Suppressor macrophage (primary cell): ENCODE measurements around the gene TRIP13.
A peak's percentile ranks its signal among the peaks of the same experiment; 100 is the strongest.
"Not testable (repeated sequence)": the region's sequence is repeated elsewhere in the genome, so short reads cannot be mapped to it uniquely, and the experiment has no call there.

ENCODE experiments used
- DNase-seq, 4 experiments: peaks; one replicate each; pipeline ENCODE4 v3.0.0-alpha.2; 2020 to 2022

TRIP13 gene

DNA sequence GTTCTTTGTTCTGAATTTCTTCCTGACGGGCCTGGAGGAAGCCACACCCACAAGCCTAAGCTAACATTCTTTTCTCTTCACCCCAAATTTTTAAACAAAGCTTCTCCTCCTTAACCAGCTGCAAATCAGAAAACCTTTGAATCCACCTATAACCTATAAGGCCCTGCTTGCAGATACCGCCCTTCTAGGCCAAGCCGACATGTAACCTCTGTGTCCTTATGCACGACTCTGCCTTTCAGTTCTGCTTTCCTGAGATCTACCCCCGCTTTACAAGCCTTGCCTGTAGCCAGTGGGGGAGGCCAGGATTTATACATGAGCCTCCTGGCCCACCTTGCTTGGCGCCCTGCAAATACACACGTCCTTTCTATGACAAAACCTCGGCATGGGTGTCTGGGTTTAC, 19.4 kb upstream of the TRIP13 start:
- DNase-seq = no peak

DNA sequence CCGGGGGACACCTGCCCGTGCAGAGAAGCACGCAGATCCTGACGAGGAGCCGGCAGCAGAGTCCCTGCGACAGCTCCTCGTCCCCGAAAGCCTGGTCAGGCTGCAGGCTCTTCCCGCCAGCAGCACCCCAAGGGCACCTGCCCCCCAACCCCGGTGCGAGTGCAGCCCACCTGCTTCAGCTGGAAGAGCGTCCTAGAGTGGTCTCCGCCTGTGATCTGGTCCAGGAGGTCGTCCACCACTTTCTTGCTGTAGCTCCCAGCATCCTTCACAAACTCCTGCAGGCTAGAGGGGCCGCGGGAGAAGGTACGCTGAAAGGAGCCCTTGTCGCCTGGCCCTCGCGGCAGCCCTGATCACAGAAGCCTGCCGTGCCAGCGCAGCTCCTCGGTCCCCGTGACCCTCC, 16.8 kb upstream of the TRIP13 start:
- no peak for DNase-seq

DNA sequence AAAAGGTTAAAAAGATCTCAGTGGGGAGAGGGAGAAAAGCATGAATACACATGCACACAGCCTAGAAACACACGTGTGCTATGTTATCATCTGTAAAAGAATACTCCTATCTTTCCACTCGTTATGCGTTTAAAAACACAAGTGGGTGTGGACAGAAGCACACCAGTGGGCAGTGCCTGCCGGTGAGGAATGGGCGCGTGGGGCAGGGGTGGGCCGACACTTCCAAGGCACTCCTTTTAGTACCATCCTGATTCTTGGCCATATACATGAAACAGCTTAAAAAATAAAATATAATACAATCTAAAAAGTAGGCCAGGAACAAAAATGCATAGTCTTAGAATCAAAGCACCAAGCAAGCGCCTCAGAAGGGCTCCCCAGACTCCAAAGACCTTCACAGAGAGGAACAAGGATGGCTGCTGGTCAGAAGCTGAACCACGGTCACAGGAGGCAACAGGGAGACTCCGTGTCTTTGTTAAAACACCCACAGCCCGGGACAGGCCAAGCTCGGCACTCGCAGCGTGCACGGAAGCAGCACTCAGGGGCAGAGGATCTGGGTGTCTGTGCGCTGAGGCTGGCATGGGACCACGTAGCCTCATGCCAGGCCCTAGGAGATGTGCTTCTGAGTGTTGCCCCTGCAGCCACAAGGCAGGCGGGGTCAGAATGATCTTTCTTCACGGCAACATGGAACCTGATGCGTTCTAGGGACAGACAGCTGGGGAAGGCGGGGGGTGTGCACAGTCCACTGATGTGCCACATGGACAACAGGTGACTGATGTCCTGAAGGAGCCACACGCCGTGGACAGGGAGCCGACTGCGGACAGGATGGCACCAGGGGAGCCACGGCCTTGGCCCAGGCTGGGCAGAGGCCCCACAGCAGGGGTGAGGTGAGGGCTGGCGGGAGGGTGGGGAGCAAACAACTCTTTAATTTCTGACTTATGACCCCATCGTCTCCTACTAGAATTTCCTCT, 16.0 kb upstream of the TRIP13 start:
- DNase-seq = no peak

DNA sequence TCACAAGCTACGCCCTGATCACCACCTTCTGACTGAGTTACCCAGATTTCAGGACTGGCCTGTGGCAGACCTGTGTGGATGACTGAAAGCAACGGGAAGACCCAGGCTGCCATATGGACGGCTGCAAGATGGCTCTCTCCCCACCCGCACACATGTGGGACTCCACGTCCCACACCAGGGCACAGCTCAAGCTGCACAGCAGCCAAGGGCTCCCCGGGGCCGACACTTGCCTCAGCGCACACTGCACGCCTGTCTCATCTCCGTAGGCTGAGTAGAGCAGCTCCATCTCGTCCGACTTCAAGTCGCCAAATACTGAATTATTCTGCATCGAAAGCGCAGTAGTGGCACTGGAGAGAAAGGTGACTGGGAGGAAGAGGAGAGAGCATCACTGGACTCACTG, 14.6 kb upstream of the TRIP13 start:
- DNase-seq = no peak

DNA sequence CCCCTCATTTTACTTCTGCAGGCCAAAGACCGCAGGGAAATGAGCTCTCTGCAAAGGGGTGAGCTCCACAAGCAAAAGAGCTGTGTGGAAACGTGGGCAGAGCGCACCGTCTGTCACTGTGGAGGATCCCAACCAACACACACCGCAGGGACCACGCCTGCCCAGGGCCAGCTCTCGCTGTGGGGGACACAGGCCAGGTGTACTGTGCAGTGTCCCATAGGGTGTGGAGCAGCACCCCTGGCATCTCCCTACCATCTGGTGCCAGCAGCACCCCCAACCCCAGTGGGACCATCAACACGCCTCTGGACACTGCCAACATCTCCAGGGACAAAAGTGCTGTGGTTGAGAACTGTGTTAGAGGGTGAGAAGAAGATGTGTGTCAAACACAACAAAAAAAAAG, 14.0 kb upstream of the TRIP13 start:
- not testable (repeated sequence) for DNase-seq

DNA sequence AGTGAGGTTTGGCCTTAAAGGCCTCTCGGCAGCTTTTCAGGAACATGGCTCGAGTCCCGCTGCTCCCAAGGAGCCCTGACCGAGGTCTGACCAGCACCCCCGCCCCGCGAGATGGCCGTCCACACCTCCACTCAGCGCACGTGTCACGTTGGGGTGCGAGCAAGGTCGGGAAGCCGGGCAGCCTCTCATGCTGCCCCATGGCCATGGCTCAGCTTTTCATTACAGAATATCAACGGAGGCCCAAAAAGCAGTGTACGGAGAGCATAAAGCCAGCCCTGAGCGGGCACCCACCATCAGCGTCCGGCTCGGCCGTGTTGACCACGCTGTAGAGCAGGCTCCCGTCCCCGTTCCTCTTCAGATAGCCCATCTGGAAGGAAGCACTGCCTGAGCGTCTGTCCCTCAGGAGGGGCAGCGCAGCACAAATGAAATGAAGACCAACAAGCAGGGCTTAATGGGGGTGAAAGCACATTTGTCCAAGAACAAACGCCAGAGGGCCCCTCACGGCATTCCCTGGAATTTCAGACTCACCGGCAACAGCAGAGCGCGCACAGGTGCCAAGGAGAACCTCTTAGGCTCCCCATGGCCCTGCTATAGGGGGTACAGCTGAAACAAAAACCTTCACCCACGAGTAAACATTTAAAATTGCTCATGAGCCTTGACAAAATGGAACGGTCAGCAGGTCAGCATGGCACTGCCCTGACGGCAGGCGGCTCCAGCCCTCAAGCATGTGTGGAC, 11.7 kb upstream of the TRIP13 start:
- DNase-seq = no peak

DNA sequence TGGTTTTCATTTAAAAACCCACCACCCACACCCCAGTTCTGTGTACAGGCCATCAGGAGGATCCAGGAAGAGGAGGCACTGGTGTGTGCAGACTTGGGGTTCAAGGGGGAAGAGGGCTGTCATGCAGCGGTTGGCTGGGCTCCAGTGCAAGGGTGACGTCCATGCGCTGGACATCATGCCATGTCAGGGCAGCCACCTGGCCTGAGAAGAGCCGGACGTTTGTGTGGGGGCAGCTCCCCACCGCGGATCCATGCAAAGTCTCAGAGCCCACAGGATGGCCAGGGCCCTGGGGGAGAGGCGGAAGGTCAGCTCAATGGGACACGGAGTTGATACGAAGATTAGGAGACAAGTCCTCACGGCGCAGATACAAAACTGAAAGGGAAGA, 11.1 kb upstream of the TRIP13 start:
- DNase-seq = no peak

DNA sequence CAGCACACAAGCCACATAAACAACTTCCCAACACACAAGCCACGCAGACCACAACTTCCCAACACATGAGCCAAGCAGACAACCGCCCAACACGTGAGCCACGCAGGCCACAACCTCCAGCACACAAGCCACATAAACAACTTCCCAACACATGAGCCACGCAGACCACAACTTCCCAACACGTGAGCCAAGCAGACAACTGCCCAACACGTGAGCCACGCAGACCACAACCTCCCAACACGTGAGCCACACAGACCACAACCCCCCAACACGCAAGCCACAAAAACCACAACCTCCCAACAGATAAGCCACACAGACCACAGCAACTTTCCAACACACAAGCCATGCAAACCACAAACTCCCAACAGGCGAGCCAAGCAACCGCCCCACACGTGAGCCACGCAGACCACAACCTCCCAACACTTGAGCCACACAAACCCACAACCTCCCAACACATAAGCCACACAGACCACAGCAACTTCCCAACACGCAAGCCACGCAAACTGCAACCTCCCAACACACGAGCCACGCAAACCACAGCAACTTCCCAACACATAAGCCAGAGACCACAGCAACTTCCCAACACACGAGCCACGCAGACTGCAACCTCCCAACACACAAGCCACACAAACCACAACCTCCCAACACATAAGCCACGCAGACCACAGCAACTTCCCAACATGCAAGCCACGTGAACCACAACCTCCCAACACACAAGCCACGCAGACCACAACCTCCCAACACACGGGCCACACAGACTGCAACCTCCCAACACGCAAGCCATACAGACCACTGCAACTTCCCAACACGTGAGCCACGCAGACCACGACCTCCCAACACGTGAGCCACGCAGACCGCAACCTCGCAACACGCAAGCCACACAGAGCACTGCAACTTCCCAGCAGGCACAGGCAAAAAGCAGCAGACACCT, 10.2 kb upstream of the TRIP13 start:
- no peak for DNase-seq

DNA sequence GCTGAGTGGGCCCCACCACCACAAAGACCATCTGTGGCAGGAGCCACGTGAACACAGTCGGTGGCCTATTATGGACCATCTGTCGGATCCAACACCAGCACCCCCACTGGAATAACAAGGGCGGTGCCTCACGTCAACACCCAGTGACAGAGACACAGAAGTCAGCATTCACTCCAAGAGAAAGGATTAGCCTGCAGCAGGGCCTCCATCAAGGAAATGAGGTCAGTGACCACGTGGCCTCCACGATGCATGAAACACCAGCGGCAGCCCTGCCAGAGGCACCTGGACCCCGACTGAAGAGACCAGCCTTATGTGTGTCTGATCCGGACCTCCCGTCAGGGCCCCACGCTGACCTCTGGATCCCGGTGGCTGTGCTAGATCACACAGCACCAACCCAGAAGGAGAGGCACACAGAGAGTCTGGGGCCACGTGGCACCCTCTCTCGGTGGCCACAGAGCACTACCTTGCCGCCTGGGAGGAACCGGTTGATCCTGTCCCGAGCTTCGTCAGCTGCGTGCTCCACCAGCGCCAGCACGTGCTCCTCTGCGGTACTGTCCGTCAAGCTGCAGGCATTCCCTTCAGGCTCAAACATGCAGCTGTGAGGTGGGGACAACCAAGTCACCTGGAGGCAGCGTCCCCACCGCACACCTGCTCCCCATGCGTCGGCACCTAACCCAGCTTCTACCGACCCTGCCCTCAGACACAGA, 9.1 kb upstream of the TRIP13 start:
- no peak for DNase-seq

DNA sequence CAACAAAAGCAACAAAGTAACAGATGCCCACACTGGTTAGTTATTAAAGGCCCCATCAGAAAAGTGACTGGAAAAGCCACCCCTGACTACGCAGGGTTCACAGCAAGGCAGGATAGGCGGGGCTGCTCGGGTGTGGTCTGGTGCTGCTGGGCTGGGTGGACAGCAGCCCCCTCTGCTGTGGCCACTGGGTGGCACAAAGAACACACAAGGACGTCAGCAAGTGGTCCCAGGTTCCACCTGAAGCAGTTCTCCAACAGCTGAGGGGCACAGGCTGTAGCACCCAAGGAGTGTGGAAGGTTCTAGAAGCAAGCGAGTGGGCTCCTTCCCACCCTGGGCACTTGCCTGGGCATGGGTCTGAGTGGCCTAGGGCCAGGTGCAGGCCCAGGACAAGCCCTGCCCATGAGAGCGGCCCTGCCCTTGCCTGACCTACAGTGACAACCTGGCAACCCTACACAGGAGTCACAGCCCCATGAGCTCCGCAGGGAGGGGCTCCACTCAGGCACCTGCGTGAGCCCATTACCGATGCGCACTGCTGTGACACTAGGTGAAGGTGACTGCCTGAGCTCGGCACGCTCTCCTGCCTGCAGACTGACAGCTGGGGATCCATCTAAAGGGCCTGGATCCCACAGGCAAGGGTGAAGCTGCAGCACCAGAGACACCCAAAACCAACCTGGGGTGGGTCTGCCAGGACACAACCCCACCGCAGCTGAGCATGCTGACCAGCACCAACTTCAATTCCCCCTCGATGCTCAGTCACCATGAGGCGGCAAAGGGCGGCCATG, 8.1 kb upstream of the TRIP13 start:
- DNase-seq = no peak

DNA sequence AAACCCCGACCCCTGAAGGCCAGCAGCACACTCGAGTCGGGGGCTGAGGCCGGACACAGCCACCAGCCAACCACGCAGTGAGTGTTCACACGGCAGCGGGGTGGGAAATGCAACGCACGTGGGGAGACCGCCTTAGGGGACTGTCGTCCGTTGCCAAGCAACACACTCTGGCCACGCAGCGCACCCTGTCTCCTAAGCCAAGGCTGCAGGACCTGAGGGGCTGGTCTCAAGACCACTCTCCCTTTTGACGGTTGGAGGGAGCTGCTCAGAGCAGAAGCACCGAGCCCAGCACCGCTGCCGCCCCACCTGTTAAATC, 7.6 kb upstream of the TRIP13 start:
- no peak for DNase-seq

DNA sequence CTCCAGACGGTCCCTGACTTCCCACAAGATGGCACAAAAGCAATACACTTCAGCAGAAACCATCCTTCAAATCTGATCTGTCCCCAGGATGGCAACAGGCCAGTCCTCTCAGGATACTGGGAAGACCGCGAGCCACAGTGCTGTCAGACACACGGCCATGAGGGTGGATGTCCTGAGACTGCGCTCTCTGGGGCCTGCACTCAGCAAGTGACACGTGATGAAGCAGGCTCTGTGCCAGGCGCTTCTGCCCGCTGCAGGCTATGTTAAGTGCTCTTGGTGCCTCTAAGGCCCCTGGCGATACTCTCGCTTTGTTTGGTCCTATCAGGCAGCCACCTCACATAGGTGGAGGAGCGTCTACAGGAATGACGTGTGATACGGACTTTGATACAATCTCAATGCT, 7.2 kb upstream of the TRIP13 start:
- no peak for DNase-seq

DNA sequence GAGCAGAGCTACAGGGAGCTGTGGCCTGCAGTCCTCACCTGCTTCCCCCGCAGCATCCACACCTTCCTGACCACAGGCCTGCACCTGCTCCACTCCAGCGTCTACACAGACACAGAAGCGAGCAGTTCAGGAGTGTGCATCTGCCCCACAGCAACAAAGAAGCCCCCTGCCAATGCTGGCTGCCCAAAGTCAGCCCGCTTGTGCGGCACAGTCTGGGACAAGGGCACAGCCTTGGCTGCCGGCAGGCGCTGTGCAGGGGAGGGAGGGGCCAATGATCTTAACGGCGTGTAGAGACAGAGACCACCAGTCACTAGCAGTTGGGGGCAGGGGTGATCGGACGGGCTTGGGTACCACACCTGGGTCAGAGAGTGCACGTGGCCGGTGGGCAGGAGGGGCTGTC, 6.6 kb upstream of the TRIP13 start:
- DNase-seq = no peak

DNA sequence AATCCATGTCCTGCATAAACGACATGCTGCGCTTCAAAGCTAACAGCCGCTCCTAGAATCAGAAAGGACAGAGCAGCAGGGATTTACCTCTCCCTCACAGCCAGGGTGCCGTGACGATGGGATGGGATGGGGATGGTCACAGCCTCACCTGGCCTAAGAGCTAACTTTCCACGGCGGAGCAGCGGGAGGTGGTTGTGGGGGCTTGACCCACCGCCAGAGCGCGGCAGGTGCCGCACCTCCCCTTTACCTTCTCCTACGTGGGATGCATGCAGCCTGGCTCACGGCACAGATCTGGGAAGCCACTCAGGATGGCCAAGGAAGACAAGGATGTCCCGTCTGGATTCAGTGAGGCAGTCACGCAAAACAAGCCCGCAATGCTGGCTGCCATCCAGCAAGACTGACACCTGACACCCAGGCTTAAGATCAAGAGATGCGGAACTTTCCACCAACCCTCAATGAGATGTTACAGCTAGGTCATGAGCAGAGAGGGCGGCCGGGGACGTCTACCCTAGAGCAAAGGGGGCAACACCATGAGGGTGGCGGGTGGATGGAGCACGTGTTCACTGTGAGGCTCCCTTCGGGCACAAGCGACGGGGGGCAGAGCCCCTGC, 5.9 kb upstream of the TRIP13 start:
- no peak for DNase-seq

DNA sequence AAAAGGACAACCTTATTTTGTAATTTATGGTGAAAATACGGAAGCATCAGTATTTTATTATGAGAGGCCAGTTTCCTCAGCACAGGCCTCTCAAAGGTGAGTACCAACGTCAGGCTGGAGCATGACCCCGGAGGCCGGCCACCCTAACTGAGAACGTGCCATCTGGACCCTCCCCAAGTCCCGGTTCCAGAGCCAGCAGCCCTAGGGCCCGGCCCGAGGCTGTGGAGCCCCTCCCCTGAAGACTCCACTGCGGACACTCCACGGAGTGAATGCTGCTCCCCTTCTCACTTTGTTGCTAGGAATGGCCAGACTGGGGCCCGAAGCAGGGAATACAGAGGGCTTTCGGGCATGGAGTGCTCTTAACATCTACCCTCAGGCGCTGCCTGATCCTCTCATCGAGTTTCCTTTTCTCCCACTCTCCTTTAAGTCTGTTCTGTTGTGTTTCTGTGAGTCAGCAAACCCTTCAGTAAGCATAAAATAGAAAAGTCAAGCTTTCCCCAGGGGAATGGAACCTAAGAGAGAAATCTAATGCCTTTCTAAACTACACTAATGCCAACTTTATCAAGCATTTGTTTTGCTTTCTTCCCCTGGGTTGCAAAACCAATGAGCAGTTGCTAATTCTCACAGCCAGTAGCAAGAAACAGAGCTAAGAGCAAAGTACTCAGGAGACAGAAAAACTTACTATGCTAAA, 4.6 kb upstream of the TRIP13 start:
- no peak for DNase-seq

DNA sequence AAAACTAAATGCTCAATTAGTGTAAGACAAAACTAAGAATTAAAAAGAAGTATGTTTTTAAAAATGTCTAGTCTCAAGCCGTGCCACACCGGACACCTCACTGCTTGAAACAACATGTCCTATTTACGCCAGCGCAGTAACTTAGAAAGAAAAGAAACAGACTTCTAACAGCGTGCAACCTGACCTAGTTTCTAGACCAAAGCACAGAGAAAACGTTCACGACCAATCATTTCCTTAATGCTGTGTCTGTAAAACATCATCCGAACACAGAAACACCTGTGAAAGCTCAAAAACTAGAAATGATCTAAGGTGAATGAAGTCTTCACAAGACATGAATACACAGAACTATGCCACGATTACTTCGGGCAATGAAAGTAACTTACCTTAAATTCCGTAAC, 4.0 kb upstream of the TRIP13 start:
- no peak for DNase-seq

DNA sequence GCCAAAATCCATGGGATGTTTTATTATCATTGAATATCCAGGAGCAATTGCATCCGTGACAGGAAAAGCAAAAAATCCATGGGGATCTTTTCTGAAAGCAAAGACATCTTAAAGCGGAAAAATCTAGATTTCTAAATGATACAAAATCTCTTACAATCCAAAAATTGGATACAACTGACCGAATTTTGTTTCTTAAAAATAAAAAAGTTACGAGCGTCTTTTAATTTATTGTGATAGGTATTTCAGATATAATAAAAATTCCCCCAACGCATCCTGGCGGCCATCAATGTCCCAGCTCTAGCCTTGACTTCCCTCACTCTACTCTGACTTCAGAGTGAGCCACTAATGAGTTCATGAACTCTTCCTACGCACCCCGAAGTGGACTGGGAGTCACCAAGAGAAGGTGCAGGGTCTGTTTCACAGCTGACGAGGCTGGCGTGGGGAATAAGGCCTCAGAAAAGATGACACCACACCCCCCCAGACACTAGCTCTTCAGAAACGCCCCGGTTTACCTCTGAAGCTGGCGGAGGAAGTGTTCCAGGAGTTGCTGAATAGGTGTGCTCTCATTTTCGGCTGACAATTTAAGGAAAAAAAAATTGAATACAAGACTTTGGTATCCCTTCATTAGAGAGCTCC, 3.5 kb upstream of the TRIP13 start:
- DNase-seq = no peak

DNA sequence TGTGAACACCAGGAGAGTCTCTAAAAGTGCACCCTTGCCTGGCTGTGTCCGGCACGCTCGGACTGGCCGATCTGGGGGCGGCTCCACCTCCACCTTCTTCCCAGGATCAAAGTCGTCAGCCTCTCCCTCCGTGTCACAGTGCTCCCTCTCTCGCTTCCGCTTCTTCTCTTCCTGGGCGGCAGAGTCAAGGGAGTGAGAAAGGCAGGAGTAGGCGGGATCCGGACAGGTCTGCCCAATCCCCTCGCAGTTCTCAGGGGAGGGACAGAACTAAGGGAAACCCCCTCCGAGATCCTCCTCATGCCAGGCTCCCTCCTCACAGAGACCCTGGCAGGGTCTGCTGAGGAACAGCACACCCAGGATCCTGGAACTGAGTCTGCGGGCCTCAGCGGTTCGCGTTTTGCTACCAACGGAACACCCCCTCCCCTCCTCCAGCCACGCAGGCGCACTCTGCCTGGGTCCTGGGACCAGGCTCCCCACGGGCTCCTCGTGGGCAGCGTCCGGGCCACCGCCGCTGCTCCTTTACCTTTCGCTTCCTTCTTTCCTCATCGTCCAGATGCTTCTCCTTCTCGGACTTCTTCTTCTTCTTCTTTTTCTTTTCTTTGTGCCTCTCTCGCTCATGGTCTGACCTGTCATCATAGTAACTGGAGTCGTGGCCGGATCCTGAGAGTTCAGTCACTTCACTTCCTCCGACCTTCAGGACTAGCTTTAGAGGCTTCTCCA, 1.4 kb upstream of the TRIP13 start:
- peak; percentile 9 to 36 (median 29) for DNase-seq

DNA sequence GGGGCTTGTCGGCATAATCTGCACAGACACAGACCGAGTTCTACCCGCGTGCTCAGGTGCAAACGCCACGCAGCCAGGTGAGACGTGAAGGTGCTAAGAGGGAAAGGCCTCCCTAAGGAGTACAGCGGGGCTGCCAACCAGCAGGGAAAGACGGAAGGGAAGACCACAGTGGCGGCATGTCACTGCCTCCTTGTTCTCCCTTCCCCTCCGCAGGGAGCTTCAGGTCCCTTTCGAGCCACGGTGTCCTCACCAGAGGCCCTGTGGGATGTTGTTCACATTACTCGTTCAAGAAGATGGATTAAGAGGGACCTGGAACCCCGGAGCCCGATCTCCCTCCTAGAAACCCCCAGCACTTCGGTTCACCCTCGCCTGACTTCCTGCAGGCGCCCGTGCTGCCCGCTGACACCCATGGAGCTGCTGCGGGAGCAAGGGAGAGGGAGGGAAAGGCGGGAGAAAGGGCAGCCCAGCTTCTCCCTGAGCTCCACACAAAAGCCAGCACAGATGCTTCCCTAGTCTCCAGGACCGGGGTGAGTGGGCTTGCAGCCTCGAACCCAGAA, 769 bp upstream of the TRIP13 start:
- peak; percentile 15 to 49 (median 26) for DNase-seq
